GM12878 (cell line): ENCODE results near the gene CNNM2. TPM values are rescaled to one million over a fixed set of nuclear protein-coding genes. Genes with fewer than 3 reads are reported as not detected.

Experiments
- ATAC-seq: fragments of 200-7000 bp; cut with Tn5 transposase; 3 replicates; pipeline ENCODE4 v1.9.1; 2020; ENCODE audit warnings: mild to moderate bottlenecking, moderate library complexity
- BruUV-seq: library from RNA; stranded (reverse); fragments of 400-500 nt; replicated peaks from 2 replicates; lab custom pipeline; 2021; lab: Mats Ljungman, UMichigan
- CTCF ChIA-PET: fragments of 300-600 bp; sonication (Branson Sonifier 250); formaldehyde crosslinking; extraction: SDS; loops from one replicate; lab custom pipeline; 2021; ENCODE audit warnings: inconsistent platforms; lab: Yijun Ruan, JAX
- POLR2A ChIA-PET: fragments of 350-600 bp; formaldehyde crosslinking; extraction: SDS; loops from one replicate; lab custom pipeline; 2021; ENCODE audit warnings: inconsistent platforms; lab: Charles Lee
- RAD21 ChIA-PET: fragments of 300-600 bp; sonication (Branson Sonifier 250); formaldehyde crosslinking; loops from one replicate; lab custom pipeline; 2023; ENCODE audit warnings: antibody characterized with exemption; ENCODE audit not compliant: unreplicated experiment; lab: Charles Lee
- SMC1A ChIA-PET: fragments of 300-600 bp; sonication (Branson Sonifier 250); formaldehyde crosslinking; loops from one replicate; lab custom pipeline; 2023; ENCODE audit not compliant: unreplicated experiment, uncharacterized antibody; lab: Charles Lee
- DNase-seq: peaks from one replicate; pipeline ENCODE4 v3.0.0-alpha.2; 2011; ENCODE audit warnings: low read depth, low spot score
- FAIRE-seq: peaks from 3 replicates; lab custom pipeline; 2011; peaks lifted over from hg19 to GRCh38; lab: Jason Lieb, UNC
- H2AFZ ChIP-seq: 2 replicates; pipeline ENCODE4 v1.6.0; 2011; ENCODE audit warnings: low read depth, low read length, control low read depth; ENCODE audit not compliant: control insufficient read depth
- H3K27ac ChIP-seq: 2 replicates; pipeline ENCODE4 v1.5.1; 2011; ENCODE audit warnings: control low read depth; ENCODE audit not compliant: control insufficient read depth, insufficient read depth
- H3K27me3 ChIP-seq, 2 experiments: replicated peaks in 1 of 2; 2 replicates each; pipeline versions ENCODE4 v1.6.0 to v1.6.1; 2011; ENCODE audit warnings: low read length in 1 of 2; ENCODE audit not compliant: control insufficient read depth in 2 of 2, insufficient read depth in 2 of 2
- H3K36me3 ChIP-seq, 2 experiments: 2 replicates each; pipeline ENCODE4 v1.5.1; 2011; ENCODE audit warnings: low read length in 1 of 2; ENCODE audit not compliant: control insufficient read depth in 2 of 2, insufficient read depth in 2 of 2
- H3K4me1 ChIP-seq: 2 replicates; pipeline ENCODE4 v1.6.1; 2011; ENCODE audit warnings: mild to moderate bottlenecking, low read length, moderate library complexity, mixed read lengths; ENCODE audit not compliant: control insufficient read depth, insufficient read depth
- H3K4me2 ChIP-seq: 2 replicates; pipeline ENCODE4 v1.6.0; 2011; ENCODE audit warnings: control low read depth; ENCODE audit not compliant: control insufficient read depth, insufficient read depth
- H3K4me3 ChIP-seq: fragments of 200-600 bp; sonication (generic); 2 replicates; pipeline ENCODE4 v1.5.1; 2016
- H3K79me2 ChIP-seq: 2 replicates; pipeline ENCODE4 v1.6.0; 2011; ENCODE audit warnings: low read length; ENCODE audit not compliant: control insufficient read depth, insufficient read depth
- H3K9ac ChIP-seq: 2 replicates; pipeline ENCODE4 v1.8.0; 2011; ENCODE audit warnings: low read length, control low read depth, mixed read lengths; ENCODE audit not compliant: control insufficient read depth, insufficient read depth
- H3K9me3 ChIP-seq: replicated peaks from 3 replicates; pipeline ENCODE4 v1.5.1; 2011; ENCODE audit warnings: mild to moderate bottlenecking, low read length; ENCODE audit not compliant: control insufficient read depth, insufficient read depth
- H4K20me1 ChIP-seq: 2 replicates; pipeline ENCODE4 v1.6.0; 2011; ENCODE audit not compliant: control insufficient read depth, insufficient read depth
- BMI1 ChIP-seq: fragments of 450-650 bp; IDR thresholded peaks from 2 replicates; pipeline ENCODE4 v1.6.1; 2016; ENCODE audit warnings: mild to moderate bottlenecking, moderate library complexity, borderline replicate concordance
- BRCA1 ChIP-seq: IDR thresholded peaks from 2 replicates; pipeline ENCODE4 v1.6.1; 2011; ENCODE audit warnings: low read depth, low read length, improper control_type of control experiment
- CBFB ChIP-seq: IDR thresholded peaks from 2 replicates; pipeline ENCODE4 v1.6.1; 2016; ENCODE audit warnings: antibody characterized with exemption, low read depth
- ETV6 ChIP-seq, 2 experiments: fragments of 450-650 bp in 1 of 2; IDR thresholded peaks in 1 of 2; conservative IDR thresholded peaks in 1 of 2; 2 replicates each; pipeline ENCODE4 v1.6.1; 2014; ENCODE audit warnings: antibody characterized with exemption in 1 of 2, borderline replicate concordance in 1 of 2, low read depth in 1 of 2, mild to moderate bottlenecking in 1 of 2, moderate library complexity in 1 of 2
- JUNB ChIP-seq: IDR thresholded peaks from 2 replicates; pipeline ENCODE4 v1.6.1; 2016; ENCODE audit warnings: antibody characterized with exemption, mild to moderate bottlenecking
- KDM1A ChIP-seq: fragments of 200-600 bp; sonication (generic); IDR thresholded peaks from 2 replicates; pipeline ENCODE4 v1.6.1; 2016; ENCODE audit warnings: borderline replicate concordance
- MEF2A ChIP-seq: IDR thresholded peaks from 2 replicates; pipeline ENCODE4 v1.6.1; 2011; ENCODE audit warnings: low read depth, mild to moderate bottlenecking, low read length, moderate library complexity; ENCODE audit not compliant: insufficient read depth
- PAX5 ChIP-seq: IDR thresholded peaks from 2 replicates; pipeline ENCODE4 v1.6.1; 2011; ENCODE audit warnings: low read depth, low read length, borderline replicate concordance
- RAD21 ChIP-seq: IDR thresholded peaks from 2 replicates; pipeline ENCODE4 v1.6.1; 2011; ENCODE audit warnings: mild to moderate bottlenecking, low read depth, low read length, moderate library complexity; ENCODE audit not compliant: insufficient read depth
- YY1 ChIP-seq: IDR thresholded peaks from 2 replicates; pipeline ENCODE4 v1.6.1; 2011; ENCODE audit warnings: low read depth, mild to moderate bottlenecking, low read length
- WGBS: methylation state at CpG from one replicate; pipeline ENCODE4 v1.1.6; 2016; ENCODE audit warnings: low lambda C conversion rate; ENCODE audit not compliant: insufficient replicate concordance, insufficient coverage; ENCODE audit errors: missing lambda C conversion rate; 5-methylcytosine and 5-hydroxymethylcytosine counted together
- in situ Hi-C: fragments of 300-500 bp; cut with MboI; formaldehyde crosslinking; loops from 9 replicates; pipeline ENCODE4 v1.14.3; 2018; ENCODE audit warnings: mixed read lengths
- intact Hi-C: fragments of 100-400 bp; cut with micrococcal nuclease; formaldehyde crosslinking; loops from one replicate; pipeline ENCODE4 v1.14.2; 2022; ENCODE audit not compliant: unreplicated experiment
- polyA plus RNA-seq, 11 experiments: library from polyadenylated mRNA; depleted of rRNA in 4 of 11; unstranded in 6 of 11; stranded (reverse) in 5 of 11; fragments of >200 nt; fragmentation: Nextera tagmentation in 4 of 11; fragmentation: Illumina TruSeq in 1 of 11; extraction: Ambion mirVana in 4 of 11; extraction: Trizol in 1 of 11; gene quantifications; 1 replicate in 1 of 11; 2 replicates in 10 of 11; pipeline versions ENCODE4 v1.2.1 to v1.2.3, GENCODE V29; 2011 to 2016; ENCODE audit warnings: inconsistent platforms in 2 of 11, missing spikeins in 2 of 11, low read depth in 1 of 11
- total RNA-seq, 4 experiments: library from RNA; depleted of rRNA in 3 of 4; stranded (reverse); fragments of >200 nt in 3 of 4; fragmentation: Illumina TruSeq in 1 of 4; extraction: Trizol in 1 of 4; gene quantifications; 2 replicates each; pipeline versions ENCODE4 v1.2.1 to v1.2.3, GENCODE V29; 2013 to 2021
- TF ChIP-seq, protein P1 (sequence below): fragments of 450-650 bp; IDR thresholded peaks from 2 replicates; pipeline ENCODE4 v1.6.1; 2017; ENCODE audit warnings: mild to moderate bottlenecking, moderate library complexity
- TF ChIP-seq, protein P2 (sequence below): fragments of 450-650 bp; IDR thresholded peaks from 2 replicates; pipeline ENCODE4 v1.6.1; 2018; ENCODE audit warnings: borderline replicate concordance, mild to moderate bottlenecking; ENCODE audit not compliant: partially characterized antibody
- TF ChIP-seq, protein P3 (sequence below): fragments of 450-650 bp; formaldehyde crosslinking; IDR thresholded peaks from 2 replicates; pipeline ENCODE4 v1.5.0; 2022; ENCODE audit warnings: mild to moderate bottlenecking, missing genetic modification characterization

The CNNM2 gene
- total and polyA plus RNA-seq, 10 of the 15 experiments (the other 5 are each of a cell fraction or from before 2014, with no cell fraction given), result 0.18 to 7.3 (median 2.5) TPM

DNA sequence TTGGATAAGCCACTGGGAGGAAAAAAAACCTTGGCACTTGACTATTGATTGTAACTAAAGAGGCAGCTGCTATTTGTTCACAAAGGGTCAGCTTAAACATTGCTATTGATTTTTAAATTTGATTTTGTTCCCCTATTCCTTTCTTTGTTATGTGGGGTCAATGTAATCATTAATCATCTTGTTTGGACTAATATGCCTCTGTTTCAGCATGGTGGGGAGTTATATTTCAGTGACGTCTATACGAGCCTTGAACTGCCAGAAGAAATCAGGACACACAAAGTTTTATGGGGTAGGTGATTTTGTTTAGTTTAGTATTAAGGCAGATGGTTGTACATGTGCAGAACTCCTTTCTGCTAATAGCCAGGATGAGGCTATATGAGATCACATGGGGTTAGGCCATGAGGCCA lies 41.3 kb upstream of the CNNM2 start (continued):
- TF ChIP-seq JUNB (no peak), BMI1 (no peak)

DNA sequence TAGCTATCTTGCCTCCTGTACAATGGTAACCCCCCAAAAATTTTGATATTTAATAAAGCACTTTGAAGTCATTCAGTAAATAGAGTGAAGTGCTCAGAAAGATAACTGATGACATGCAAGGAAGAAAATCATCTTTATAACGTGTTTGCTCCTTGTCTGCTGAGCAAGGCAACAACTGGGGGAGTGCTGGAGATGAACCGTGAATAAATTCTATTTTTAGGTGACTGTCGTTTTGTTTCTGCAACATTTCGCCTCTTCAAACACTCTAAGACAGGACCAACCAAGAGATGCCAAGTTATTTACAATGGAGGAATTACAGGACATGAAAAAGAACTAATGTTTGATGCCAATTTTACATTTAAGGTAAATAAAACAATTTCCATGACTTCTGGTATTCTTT lies 39.5 kb upstream of the CNNM2 start:
- no peaks in the 10 kb centered on the region for H4K20me1 ChIP-seq
- ChIA-PET SMC1A (no interaction called here), POLR2A (interaction anchor here (0.5 kb wide), 1 partner anchor 33 kb away, joined by 5 read pairs; no protein-coding TSS in a partner anchor), CTCF (no interaction called here), RAD21 (no interaction called here)
- DNase-seq (no peak), ATAC-seq (no peak), FAIRE-seq (no peak)
- no peaks in the 10 kb centered on the region for H3K27me3 ChIP-seq
- no peak overlapping the region for H3K27ac ChIP-seq
- H3K9me3 ChIP-seq, result no peaks in the 10 kb centered on the region
- no peaks in the 10 kb centered on the region for H3K79me2 ChIP-seq
- in situ Hi-C loops (no loop called here), intact Hi-C loops (no loop called here)
- H3K36me3 ChIP-seq, result no peaks in the 10 kb centered on the region
- no peaks in the 10 kb centered on the region for H3K4me1 ChIP-seq
- 46% methylated on average over 4 of the region's 4 CpGs for WGBS
- BruUV-seq, result no TSS peak
- no peak overlapping the region for H3K4me3 ChIP-seq
- H2AFZ ChIP-seq, result no peak overlapping the region
- H3K4me2 ChIP-seq, result no peak overlapping the region
- no peak overlapping the region for H3K9ac ChIP-seq
- TF ChIP-seq ETV6 (conservative IDR thresholded peaks at IDR 0.05 in 1 of 2, IDR thresholded peaks at IDR 0.05 in 1 of 2; ENCODE audit: borderline replicate concordance in 1 of 2, low read depth in 1 of 2) (no peak), YY1 (no peak), KDM1A (no peak), CBFB (no peak), RAD21 (no peak), JUNB (no peak), BRCA1 (no peak), MEF2A (no peak), PAX5 (no peak)
- TF ChIP-seq, protein P1, sequence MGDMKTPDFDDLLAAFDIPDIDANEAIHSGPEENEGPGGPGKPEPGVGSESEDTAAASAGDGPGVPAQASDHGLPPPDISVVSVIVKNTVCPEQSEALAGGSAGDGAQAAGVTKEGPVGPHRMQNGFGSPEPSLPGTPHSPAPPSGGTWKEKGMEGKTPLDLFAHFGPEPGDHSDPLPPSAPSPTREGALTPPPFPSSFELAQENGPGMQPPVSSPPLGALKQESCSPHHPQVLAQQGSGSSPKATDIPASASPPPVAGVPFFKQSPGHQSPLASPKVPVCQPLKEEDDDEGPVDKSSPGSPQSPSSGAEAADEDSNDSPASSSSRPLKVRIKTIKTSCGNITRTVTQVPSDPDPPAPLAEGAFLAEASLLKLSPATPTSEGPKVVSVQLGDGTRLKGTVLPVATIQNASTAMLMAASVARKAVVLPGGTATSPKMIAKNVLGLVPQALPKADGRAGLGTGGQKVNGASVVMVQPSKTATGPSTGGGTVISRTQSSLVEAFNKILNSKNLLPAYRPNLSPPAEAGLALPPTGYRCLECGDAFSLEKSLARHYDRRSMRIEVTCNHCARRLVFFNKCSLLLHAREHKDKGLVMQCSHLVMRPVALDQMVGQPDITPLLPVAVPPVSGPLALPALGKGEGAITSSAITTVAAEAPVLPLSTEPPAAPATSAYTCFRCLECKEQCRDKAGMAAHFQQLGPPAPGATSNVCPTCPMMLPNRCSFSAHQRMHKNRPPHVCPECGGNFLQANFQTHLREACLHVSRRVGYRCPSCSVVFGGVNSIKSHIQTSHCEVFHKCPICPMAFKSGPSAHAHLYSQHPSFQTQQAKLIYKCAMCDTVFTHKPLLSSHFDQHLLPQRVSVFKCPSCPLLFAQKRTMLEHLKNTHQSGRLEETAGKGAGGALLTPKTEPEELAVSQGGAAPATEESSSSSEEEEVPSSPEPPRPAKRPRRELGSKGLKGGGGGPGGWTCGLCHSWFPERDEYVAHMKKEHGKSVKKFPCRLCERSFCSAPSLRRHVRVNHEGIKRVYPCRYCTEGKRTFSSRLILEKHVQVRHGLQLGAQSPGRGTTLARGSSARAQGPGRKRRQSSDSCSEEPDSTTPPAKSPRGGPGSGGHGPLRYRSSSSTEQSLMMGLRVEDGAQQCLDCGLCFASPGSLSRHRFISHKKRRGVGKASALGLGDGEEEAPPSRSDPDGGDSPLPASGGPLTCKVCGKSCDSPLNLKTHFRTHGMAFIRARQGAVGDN, result no peak
- TF ChIP-seq, protein P2, sequence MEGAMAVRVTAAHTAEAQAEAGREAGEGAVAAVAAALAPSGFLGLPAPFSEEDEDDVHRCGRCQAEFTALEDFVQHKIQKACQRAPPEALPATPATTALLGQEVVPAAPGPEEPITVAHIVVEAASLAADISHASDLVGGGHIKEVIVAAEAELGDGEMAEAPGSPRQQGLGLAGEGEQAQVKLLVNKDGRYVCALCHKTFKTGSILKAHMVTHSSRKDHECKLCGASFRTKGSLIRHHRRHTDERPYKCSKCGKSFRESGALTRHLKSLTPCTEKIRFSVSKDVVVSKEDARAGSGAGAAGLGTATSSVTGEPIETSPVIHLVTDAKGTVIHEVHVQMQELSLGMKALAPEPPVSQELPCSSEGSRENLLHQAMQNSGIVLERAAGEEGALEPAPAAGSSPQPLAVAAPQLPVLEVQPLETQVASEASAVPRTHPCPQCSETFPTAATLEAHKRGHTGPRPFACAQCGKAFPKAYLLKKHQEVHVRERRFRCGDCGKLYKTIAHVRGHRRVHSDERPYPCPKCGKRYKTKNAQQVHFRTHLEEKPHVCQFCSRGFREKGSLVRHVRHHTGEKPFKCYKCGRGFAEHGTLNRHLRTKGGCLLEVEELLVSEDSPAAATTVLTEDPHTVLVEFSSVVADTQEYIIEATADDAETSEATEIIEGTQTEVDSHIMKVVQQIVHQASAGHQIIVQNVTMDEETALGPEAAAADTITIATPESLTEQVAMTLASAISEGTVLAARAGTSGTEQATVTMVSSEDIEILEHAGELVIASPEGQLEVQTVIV, result no peak
- TF ChIP-seq, protein P3, sequence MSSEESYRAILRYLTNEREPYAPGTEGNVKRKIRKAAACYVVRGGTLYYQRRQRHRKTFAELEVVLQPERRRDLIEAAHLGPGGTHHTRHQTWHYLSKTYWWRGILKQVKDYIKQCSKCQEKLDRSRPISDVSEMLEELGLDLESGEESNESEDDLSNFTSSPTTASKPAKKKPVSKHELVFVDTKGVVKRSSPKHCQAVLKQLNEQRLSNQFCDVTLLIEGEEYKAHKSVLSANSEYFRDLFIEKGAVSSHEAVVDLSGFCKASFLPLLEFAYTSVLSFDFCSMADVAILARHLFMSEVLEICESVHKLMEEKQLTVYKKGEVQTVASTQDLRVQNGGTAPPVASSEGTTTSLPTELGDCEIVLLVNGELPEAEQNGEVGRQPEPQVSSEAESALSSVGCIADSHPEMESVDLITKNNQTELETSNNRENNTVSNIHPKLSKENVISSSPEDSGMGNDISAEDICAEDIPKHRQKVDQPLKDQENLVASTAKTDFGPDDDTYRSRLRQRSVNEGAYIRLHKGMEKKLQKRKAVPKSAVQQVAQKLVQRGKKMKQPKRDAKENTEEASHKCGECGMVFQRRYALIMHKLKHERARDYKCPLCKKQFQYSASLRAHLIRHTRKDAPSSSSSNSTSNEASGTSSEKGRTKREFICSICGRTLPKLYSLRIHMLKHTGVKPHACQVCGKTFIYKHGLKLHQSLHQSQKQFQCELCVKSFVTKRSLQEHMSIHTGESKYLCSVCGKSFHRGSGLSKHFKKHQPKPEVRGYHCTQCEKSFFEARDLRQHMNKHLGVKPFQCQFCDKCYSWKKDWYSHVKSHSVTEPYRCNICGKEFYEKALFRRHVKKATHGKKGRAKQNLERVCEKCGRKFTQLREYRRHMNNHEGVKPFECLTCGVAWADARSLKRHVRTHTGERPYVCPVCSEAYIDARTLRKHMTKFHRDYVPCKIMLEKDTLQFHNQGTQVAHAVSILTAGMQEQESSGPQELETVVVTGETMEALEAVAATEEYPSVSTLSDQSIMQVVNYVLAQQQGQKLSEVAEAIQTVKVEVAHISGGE (CRISPR knock-in tag), result no peak
